ENCODE results near the gene AKT2. TPM values are rescaled to one million over a fixed set of nuclear protein-coding genes. Genes with fewer than 3 reads are reported as not detected.
A peak's percentile ranks its signal among the peaks of the same experiment; 100 is the strongest.

Gene AKT2
- total RNA-seq, 1 donor from 2014 or later, result 85.1 TPM

DNA sequence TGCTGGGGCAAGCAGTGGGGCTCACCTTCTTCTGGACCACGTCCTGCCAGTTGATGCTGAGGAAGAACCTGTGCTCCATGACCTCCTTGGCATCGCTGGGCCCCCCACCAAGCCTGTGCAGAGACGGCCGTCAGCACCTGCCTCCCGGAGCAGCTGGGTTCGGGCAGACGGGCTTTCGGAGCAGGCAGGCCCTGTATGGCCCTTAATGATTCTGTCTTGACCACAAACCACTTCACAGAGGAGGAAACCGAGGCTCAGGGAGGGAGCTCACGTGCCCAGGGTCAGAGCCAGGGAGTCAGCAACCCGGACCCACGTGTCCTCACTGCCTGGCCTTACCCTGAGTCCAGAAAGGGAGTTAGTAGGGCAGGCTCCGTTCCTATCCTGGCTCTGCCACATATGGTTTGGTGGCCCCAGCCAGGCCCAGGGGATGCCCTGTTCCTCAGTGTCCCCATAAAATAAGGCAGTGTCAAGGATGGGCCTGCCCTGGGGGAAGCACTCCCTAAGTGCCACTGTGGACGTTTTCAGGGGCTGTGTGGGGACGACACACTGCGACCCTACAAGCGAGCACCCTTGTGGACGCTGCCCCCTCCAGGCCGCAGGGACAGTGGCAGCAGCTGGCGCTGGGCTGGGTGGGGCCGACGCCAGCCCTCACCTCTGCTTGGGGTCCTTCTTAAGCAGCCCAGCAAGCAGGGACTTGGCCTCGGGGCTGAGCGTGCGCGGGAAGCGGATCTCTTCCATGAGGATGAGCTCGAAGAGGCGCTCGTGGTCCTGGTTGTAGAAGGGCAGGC is 49.7 kb downstream of the AKT2 start:
- Histone ChIP-seq H2AFZ (replicated peaks) (no peak overlapping the region), H4K20me1 (ENCODE audit: low read depth) (peaks cover 5% of the 10 kb centered on the region), H3K4me3 (no peak overlapping the region), H3K36me3 (no peaks in the 10 kb centered on the region), H3K27me3 (no peaks in the 10 kb centered on the region), H3K27ac (no peak overlapping the region), H3K4me1 (peaks cover 15% of the 10 kb centered on the region), H3K9ac (no peak overlapping the region), H3K4me2 (no peak overlapping the region), H3K9me3 (ENCODE audit: low read depth) (no peaks in the 10 kb centered on the region), H3K79me2 (ENCODE audit: low read depth) (no peaks in the 10 kb centered on the region), H3F3A (ENCODE audit: low read depth) (no peaks in the 10 kb centered on the region)
- H3K27ac Mint-ChIP-seq, result no peak overlapping the region
- H3K9me3 Mint-ChIP-seq, result no peaks in the 10 kb centered on the region
- peaks cover 3% of the 10 kb centered on the region for H3K27me3 Mint-ChIP-seq (ENCODE audit: insufficient read depth, low read depth)
- H3K36me3 Mint-ChIP-seq, result peaks cover 8% of the 10 kb centered on the region
- TF ChIP-seq EZH2phosphoT487 (IDR thresholded peaks at IDR 0.05), result no peak
- TF ChIP-seq, protein P1, sequence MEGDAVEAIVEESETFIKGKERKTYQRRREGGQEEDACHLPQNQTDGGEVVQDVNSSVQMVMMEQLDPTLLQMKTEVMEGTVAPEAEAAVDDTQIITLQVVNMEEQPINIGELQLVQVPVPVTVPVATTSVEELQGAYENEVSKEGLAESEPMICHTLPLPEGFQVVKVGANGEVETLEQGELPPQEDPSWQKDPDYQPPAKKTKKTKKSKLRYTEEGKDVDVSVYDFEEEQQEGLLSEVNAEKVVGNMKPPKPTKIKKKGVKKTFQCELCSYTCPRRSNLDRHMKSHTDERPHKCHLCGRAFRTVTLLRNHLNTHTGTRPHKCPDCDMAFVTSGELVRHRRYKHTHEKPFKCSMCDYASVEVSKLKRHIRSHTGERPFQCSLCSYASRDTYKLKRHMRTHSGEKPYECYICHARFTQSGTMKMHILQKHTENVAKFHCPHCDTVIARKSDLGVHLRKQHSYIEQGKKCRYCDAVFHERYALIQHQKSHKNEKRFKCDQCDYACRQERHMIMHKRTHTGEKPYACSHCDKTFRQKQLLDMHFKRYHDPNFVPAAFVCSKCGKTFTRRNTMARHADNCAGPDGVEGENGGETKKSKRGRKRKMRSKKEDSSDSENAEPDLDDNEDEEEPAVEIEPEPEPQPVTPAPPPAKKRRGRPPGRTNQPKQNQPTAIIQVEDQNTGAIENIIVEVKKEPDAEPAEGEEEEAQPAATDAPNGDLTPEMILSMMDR (IDR thresholded peaks at IDR 0.05), result peak; percentile 43
- TF ChIP-seq EZH2 (IDR thresholded peaks at IDR 0.05), result no peak
- no peak overlapping the region for H3K4me3 Mint-ChIP-seq
- peak; percentile 24 for DNase-seq (ENCODE audit: low spot score)
- peaks cover 17% of the 10 kb centered on the region for H3K4me1 Mint-ChIP-seq

- H3K9me3 Mint-ChIP-seq, result no peaks in the 10 kb centered on the region
- no peaks in the 10 kb centered on the region for H3K9me3 ChIP-seq (ENCODE audit: low read depth)
- no peaks in the 10 kb centered on the region for H3F3A ChIP-seq (ENCODE audit: low read depth)
- no peak overlapping the region for H3K9ac ChIP-seq
- H2AFZ ChIP-seq (replicated peaks), result no peak overlapping the region
- no peaks in the 10 kb centered on the region for H4K20me1 ChIP-seq (ENCODE audit: low read depth)
- no peak overlapping the region for H3K27ac ChIP-seq
- peaks cover 15% of the 10 kb centered on the region for H3K4me1 ChIP-seq
- H3K27me3 ChIP-seq, result no peaks in the 10 kb centered on the region
- no peak for TF ChIP-seq EZH2 (IDR thresholded peaks at IDR 0.05)
- TF ChIP-seq EZH2phosphoT487 (IDR thresholded peaks at IDR 0.05), result no peak
- TF ChIP-seq, protein P1 (IDR thresholded peaks at IDR 0.05), result no peak
- H3K36me3 ChIP-seq, result no peaks in the 10 kb centered on the region
- no peak for DNase-seq (ENCODE audit: low spot score)
- H3K27ac Mint-ChIP-seq, result no peak overlapping the region
- no peaks in the 10 kb centered on the region for H3K79me2 ChIP-seq (ENCODE audit: low read depth)
- H3K4me2 ChIP-seq, result no peak overlapping the region
- no peak overlapping the region for H3K4me3 Mint-ChIP-seq
- peaks cover 3% of the 10 kb centered on the region for H3K27me3 Mint-ChIP-seq (ENCODE audit: insufficient read depth, low read depth)
- no peak overlapping the region for H3K4me3 ChIP-seq
- peaks cover 22% of the 10 kb centered on the region for H3K4me1 Mint-ChIP-seq
- peaks cover 8% of the 10 kb centered on the region for H3K36me3 Mint-ChIP-seq
These were observed 50.5 kb downstream of the AKT2 start for GRCh38 chr19:40234429-40235237.

- Histone ChIP-seq H3K27me3 (no peaks in the 10 kb centered on the region), H4K20me1 (ENCODE audit: low read depth) (no peaks in the 10 kb centered on the region), H3K9me3 (ENCODE audit: low read depth) (no peaks in the 10 kb centered on the region), H3F3A (ENCODE audit: low read depth) (no peaks in the 10 kb centered on the region), H2AFZ (replicated peaks) (no peak overlapping the region), H3K9ac (no peak overlapping the region), H3K4me2 (no peak overlapping the region), H3K36me3 (no peaks in the 10 kb centered on the region), H3K4me1 (peaks cover 15% of the 10 kb centered on the region), H3K4me3 (no peak overlapping the region), H3K79me2 (ENCODE audit: low read depth) (no peaks in the 10 kb centered on the region), H3K27ac (no peak overlapping the region)
- Mint-ChIP-seq H3K9me3 (no peaks in the 10 kb centered on the region), H3K4me3 (no peak overlapping the region), H3K27me3 (ENCODE audit: insufficient read depth, low read depth) (peaks cover 3% of the 10 kb centered on the region), H3K4me1 (peaks cover 22% of the 10 kb centered on the region), H3K27ac (no peak overlapping the region), H3K36me3 (peaks cover 6% of the 10 kb centered on the region)
- no peak for DNase-seq (ENCODE audit: low spot score)
- TF ChIP-seq, protein P1 (IDR thresholded peaks at IDR 0.05), result no peak
- TF ChIP-seq EZH2 (IDR thresholded peaks at IDR 0.05), result no peak
- no peak for TF ChIP-seq EZH2phosphoT487 (IDR thresholded peaks at IDR 0.05)
These were observed 51.2 kb downstream of the AKT2 start for GRCh38 chr19:40233811-40234389.
